Hepatocyte (in vitro differentiated cells): ENCODE data around the gene TNRC6A.

Source experiments
- CTCF ChIP-seq: fragments of 200-600 bp; sonication (generic); IDR thresholded peaks from 2 replicates; pipeline ENCODE4 v1.5.1; 2016; ENCODE audit warnings: antibody characterized with exemption, mild to moderate bottlenecking; ENCODE audit not compliant: poor library complexity
- EZH2 ChIP-seq: fragments of 200-600 bp; sonication (generic); IDR thresholded peaks from 2 replicates; pipeline ENCODE4 v1.6.1; 2016; ENCODE audit warnings: antibody characterized with exemption, mild to moderate bottlenecking, borderline replicate concordance

DNA sequence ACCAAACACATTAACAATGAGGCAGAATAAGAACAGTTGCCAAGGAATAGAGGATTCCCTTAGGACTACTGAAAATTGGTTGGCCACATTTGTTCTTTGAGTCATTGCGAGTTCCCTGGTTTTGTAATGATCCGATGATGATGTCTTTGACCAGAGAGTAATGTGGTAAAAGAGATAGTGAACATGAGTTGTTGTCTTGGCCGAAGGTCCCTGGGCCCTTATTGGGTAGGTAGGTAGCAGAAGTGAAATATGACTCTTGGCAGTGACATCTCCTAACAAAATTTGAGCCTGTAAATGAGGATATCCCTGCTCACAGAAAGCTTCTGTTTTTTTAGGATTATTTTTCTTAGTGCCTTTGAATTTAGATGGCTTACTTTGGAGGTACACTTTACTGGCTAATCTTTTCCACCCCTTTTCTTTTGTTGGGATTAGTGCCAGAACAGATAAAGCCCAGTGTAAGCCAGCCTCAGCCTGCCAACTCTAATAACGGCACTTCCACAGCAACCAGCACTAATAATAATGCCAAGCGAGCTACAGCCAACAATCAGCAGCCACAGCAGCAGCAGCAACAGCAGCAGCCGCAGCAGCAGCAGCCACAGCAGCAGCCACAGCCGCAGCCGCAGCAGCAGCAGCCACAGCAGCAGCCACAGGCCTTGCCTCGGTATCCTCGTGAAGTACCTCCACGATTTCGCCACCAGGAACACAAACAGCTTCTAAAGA, 47.2 kb downstream of the TNRC6A start:
- TF ChIP-seq CTCF: no peak
- no peak for TF ChIP-seq EZH2
